OCI-LY1 (cell line): ENCODE measurements around the gene PCSK5.

ENCODE experiments used
- CTCF ChIP-seq: fragments of 200-600 bp; sonication (generic), shearing (Covaris generic); IDR thresholded peaks from 2 replicates; pipeline ENCODE4 v1.5.1; 2017; ENCODE audit warnings: mild to moderate bottlenecking, antibody characterized with exemption, low read length, moderate library complexity, mixed read lengths
- EZH2 ChIP-seq: fragments of 200-600 bp; sonication (generic), shearing (Covaris generic); IDR thresholded peaks from 2 replicates; pipeline ENCODE4 v1.8.0; 2017; ENCODE audit warnings: borderline replicate concordance, mixed run types, mild to moderate bottlenecking, antibody characterized with exemption, low read length, moderate library complexity, mixed read lengths

- TF ChIP-seq CTCF = no peak
- no peak for TF ChIP-seq EZH2
Measured at GRCh38 chr9:76032797-76033373, 142.4 kb downstream of the PCSK5 start.
